GM19351 (cell line): Measurements from ENCODE around the gene IGF2BP2.
"Not testable (repeated sequence)": the region's sequence is repeated elsewhere in the genome, so short reads cannot be mapped to it uniquely, and the experiment has no call there.

Experiments used
- ATAC-seq: cut with Tn5 transposase; IDR thresholded peaks from one replicate; pipeline ENCODE4 v1.9.1; 2021; ENCODE audit warnings: mild to moderate bottlenecking, moderate library complexity; ENCODE audit not compliant: unreplicated experiment

IGF2BP2 gene

DNA sequence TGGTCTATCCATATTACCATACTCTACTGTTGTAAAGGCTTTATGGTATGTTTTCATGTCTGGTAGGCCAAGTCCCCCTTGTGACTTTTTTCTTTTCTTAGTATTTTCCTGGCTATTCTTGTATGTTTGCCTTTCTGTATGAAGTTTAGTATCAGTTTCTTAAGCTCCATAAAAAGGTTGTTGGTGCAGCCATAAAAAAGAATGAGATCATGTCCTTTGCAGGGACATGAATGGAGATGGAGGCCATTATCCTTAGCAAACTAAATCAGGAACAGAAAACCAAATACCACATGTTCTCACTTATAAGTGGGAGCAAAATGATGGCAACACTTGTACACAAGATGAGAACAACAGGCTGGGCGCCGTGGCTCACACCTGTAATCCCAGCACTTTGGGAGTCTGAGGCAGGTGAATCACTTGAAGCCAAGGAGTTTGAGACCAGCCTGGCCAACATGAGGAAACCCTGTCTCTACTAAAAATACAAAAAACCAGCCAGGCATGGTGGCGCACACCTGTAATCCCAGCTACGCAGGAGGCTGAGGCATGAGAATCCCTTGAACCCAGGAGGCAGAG is 13.7 kb upstream of the IGF2BP2 start:
- not testable (repeated sequence) for ATAC-seq

DNA sequence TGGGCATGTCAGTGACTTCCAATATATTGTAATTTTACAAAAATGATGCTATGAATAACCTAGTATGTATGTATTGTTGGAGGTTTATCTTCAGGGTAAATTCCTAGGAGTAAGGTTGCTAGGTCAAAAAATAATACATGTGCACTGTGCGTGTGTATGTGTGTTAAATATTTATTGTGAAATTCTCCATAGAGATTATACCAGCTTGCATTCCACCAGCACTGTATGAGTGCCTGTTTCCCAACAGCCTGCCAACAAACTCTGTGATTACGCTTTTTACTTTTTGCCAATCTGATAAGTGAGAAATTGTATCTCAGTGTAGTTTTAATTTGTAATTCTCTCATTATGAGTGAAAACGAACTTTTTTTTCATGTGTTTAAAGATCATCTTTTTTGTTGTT is 12.6 kb upstream of the IGF2BP2 start:
- no peak for ATAC-seq

DNA sequence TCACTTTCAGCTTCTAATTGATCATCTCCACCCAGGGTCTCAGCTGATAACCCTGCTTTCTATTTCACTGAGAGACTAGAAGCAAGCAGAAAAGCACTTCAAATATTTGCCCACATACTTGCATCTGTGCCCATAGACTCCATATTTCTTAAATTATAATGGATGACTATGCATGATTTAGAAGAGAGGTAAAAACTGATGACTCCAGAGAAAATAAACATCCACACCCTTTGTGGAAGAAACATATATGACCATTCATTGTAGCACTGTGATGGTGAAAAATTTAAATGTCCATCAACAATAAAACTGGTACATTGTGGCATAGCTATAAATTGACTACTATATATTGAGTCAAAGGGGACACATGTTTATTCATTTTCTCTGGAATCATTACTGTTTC is 7.1 kb upstream of the IGF2BP2 start:
- ATAC-seq, result no peak

DNA sequence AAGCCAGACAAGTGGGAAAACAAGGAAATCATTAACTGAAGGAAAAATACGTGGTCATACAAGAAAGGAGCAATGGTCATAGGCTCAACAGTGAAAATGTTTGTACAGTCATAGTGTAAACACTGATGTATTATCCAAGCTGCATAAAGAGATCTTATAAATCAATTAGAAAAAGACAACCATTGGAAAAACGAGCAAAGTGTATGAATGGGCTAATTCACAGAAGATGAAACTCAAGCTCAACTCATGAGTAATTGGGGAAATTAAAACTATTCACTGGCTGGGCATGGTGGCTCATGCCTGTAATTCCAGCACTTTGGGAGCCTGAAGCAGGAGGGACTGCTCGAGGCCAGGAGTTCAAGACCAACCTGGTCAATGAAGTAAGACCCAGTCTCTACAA is 6.4 kb upstream of the IGF2BP2 start:
- no peak for ATAC-seq

DNA sequence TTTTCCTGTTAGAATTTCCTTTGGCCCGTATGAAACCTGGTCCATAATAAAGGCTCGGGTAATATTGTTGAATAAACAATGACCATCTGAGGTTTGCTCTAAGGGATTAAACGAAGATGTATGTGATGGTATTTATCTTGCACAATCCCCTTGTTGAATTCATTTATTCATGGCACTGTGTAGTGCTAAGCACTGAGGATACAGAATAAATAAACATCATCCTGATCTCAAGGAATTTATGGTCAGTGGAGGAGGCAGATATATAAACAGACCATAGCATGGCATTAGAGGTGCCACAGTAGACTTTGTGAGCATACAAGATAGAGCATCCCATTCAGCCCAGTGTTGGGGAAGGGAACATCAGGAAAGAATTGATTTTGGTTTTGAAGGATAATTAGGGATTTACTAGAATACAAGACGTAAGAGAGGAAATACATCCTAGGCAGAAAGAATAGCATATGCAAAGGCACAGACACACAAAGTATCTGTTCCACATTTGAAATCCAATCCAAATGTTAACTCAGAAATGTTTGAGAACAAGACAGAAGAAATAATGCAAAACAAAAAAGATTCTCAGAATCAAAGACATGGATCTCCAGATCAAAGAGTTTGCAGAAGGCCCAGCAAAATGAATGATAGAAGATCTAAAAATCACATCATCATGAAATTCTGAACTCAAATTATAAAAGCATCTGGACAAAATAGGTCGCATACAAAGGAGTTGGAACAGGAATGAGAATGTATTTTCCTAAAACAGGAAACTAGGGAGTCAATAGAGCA is 5.4 kb upstream of the IGF2BP2 start:
- no peak for ATAC-seq

DNA sequence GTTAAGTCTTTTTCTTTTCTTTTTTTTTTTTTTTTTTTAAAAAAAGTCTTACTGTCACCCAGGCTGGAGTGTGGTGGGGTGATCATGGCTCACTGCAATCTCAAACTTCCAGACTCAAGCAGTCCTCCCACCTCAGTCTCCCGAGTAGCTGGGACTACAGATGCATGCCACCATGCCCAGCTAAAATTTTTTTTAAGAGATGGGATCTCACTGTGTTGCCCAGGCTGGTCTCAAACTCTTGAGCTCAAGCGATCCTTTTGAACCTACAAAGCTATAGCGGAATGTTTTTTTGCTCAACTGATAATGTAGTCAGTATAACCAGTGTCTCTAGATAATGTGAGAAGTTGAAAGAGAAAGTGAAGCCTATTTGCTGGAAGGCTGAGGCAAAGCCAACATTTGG is 3.9 kb upstream of the IGF2BP2 start:
- ATAC-seq, result no peak

DNA sequence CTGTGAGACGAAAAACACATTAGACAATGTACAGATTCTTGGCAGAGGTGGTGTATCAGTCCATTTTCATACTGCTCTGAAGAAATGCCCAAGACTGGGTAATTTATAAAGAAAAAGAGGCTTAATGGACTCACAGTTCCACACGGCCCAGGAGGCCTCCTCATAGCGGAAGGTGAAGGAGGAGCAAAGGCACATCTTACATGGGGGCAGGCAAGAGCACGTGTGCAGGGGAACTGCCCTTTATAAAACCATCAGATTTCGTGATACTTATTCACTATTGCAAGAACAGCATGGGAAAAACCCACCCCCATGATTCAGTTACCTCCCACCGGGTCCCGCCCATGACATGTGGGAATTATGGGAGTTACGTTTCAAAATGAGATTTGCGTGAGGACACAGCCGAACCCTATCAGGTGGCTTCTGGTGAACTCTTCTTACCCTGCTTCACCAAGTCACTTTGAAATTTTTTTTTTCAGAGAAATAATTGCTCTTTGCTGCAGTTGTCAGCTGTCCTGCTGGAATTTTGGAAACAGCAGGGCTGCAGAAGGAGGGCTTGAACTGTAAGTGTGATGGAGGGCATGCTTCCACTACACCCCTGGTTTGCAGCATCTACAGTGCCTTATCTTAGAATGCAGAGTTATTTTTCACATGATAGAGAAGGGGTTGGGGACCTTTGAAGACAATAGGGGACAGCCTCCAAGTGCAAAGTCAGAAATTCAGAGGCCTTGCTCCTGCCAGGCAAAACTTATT is 2.9 kb upstream of the IGF2BP2 start:
- ATAC-seq, result no peak

DNA sequence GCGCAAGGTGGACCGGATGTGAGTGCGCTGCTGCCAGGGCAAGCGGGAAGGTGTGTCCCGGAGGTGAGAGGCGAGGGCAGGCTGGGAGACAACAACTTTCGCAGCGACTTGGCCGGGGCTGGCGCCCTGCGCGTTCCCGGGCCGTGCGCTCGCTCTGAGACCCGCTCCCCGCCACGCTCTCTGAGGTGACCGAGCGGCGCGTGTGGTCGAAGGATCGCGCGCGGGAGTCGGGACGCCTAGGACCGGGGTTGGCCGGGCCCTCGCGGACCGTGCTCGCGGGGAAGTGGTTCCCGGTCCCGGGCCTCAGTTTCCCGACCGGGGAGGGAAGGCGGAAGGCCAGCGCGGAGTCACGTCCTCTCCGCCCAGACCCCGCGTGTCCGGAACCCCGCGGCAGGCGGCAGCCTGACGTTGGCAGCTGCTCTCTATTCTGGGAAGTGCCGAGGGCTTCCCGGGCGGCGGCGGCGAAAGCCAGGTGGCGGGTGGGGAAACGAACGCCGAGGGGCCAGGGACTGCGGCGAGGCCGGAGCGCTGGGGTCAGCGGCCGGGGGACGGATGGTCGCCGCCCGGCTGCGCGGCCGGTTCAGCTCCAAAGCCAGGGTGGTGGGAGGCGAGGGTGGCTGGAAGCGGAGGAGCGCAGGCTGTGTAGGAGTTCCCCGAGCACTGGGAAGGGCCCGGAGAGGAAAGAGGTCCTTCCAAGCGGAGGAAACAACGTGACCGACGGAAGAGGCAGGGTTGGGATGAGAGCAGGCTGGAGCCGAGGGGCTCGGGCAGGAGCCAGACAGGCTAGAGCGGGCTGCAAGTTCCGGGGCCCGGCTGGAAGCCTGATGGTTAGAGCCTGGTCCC is 1.0 kb upstream of the IGF2BP2 start:
- ATAC-seq, result peak; percentile 36

DNA sequence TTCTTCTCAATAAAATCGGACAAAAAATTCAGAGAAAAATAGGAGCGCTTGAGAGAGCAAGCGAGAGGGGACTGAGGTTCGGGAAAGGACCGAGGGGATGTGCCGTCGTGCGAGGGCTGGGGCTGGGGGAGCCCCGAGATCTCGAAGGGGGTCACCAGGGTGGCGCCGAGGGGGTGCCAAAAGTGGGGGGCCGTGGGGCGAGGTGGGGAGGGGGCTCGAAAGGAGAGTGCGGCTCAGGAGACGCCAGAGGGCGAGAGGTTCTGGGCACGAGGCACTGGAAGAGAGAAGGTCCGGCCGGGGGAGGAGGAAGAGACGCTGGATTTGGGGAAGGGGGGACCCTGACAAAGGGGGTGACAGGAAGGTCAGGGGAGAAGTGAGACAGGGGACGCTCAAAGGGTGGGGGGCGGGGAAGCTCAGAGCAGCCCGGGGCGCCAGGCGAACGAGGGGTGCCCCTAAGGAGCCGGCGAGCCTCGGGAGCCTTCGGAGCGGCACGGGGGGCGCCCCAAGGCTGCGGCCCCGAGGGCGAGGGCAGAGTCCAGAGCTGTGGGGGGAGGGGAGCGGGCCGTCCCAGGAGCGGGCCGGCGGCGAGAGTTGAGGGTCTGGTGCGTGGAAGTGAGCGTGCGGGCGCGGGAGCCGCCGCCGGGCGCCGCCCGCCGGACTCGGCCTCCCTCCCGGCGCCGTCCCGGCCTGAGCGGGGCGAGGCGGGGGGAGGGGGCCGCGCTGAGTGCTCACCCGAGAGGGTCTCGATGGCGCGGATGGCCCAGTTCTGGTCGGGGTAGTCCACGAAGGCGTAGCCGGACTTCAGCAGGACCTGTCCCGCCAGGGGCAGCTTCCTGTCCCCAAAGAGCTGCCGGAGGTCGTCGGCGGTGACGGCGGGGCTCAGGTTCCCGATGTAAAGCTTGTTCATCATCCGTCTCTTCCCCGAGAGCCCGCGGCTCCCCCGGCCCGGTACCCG is 514 bp downstream of the IGF2BP2 start:
- peak; percentile 29 for ATAC-seq

DNA sequence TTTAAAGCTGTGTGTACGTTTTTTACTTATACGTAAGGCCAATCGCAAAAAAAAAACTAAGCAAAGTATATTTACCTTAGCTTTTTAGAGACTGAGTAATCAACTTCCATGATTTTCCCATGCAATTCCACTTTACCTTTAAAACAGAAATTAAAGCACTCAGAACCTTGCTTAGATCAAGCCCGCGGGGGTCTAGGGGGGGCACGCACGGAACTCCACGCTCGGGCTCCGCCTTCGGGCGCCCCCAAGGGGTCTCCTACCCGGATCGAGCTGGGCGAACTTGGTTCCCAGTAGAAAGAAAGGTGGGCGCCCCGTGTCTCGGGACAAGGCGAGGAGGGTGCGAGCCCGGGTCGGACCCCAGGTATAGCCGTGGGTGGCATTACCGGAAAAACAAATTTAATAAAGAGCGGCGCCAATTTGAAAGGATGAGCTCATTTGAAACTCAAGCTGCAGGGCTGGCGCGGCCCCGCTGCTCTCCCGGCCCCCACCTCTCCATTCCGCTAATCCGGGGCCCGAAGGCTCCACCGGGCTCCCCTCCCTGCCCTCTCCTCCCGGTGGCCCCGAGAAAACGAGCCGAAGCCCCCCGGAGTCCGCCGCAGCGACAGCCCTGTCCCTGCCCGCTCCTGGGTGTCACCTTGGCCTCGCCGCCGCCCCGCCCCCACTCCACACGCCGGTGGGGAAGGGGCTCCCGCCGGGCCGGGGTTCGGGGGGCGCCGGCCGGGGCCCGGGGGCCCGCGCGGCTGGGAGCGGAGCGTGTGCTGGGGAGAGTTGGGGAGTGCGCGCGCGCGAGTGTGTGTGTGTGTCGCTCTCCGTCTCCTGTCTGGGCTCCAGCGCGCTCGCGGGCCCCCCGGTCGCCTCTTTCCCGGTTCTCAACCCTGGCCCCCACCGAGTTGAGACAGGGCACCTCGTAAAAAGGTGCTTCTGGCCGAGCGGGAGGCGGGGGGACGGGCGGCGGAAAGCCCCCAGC is 1.5 kb downstream of the IGF2BP2 start:
- no peak for ATAC-seq

DNA sequence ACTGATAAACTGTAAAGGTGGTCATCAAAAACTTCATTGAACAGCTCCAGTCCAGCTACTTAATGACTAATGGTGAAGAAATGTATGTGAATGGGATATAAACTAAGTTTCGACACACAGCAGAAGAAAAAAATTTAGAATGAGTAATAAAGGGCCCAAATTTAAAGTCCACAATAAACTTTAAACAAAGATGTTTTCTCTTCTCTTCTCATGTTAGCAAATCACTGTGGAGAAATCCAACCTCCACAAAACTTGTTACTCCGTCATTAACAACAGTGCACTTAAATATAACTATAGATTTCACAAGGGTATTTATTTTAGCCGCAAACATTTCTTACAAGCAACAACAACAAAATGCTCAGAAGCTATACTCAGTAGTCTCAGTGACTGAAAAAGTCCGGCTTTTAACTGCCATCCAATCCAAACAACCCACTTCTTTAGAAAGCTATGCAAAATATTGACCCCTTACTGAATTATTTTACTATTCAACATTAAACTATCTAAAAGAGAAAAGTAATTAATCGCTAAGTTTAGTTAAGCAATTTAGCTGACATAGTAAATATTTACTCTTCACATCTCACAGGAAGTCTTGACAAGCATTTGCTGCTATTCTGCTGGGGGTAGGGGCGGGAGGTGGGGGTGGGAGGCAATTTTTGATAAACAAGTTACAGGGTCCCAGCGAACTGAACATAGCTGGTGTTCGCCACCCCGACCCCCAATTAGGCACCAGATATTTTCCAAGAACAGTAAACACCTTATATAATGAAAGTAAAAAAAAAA is 2.4 kb downstream of the IGF2BP2 start:
- ATAC-seq, result no peak

DNA sequence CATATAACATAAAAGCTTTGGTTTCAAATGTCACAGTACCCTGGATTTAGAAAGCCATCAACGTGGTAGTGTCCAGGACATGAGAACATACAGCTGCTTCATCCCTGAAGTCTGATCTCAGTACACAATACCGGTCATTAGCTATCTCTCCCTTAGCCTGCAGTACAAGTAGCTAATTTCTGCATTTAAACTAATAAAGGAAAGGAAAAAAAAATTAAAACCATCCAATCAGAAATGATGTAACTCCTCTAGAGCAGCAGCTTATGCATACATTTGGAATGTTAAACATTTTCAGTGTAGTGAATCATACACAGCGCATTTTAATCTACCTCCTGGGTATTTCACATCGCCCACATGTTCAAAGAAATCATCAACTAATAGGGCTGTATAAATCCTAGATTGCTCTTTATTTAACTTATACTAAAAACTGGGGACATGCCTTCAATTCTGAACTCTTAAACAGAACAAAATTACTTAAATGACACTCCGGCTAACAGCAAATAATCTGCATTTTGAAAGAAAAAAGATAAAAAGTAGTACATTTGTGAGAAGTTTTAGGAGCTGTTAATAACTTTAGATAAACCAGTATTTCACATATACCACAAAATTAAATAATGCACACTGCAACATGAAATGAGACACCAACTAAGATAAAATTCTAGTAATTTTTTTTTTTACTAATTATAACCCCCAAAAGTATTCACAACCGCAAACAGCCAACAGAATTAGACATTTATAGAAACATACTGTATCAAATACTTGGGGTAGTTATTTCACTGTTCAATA is 3.7 kb downstream of the IGF2BP2 start:
- no peak for ATAC-seq

DNA sequence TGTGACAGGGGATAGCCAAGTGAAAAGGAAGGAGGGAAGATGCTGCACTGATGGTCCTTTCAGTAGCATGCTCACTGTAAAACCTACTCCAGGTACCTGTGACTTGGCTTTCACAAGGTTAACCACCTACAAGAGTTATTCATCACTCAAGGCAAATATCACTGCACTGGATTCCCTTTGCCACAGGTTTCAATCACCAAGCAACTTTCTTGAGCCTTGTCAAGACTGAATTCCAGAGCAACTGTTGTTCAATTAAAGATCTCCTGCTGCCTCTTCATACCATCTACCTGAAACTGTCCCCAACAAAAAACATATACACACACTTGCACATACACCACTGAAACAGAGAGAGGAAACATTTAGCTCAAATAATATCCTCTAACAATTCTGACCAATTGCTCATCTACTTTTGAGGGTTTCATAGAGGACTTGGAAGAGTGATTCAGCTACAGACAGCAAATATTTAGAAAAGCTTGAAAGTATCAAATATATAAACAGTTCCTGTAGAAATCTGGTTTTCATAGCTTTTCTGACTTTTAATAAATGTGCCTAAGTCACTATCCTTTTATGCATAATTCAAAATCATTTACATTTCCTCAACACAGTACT is 6.5 kb downstream of the IGF2BP2 start:
- no peak for ATAC-seq

DNA sequence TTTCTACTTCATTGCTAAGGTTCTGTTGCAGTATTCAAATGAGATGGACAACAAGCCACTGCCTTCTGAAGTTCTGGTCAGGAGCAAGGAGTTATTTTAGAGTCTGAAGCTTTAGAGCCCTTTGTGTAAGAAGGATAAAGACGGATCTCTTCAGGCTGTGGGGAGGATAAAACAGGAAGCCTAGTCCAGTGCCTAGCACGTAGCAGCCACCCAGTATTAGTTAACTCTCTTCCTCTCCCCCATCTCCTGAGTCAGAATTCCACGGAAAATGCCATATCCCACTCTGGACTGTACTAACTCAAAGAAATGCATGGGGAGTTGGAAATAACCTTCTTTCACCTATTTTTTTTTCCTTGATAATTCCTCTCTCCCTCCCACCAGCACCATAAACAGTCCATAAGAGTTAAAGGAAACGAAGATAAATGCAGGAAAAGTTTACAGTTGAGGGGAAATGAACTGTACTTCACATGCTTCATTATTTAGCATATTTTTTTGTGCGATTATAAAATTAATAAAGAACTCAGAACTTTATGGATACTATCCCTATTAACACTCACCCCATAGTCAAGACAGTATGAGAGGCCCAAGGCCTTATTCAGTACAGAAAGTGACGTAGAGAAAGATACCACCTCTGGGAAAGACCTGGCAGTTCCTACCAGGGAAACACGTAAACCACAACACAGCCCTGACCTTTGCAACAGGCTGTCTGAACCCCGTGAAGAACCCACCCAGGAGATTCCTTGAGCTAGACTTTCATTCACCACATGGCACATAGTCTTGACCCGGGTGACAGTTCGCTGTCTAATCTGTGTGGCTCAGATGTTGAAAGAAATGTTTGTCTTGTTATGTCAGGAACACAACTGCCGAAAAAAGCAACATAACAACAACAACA is 9.2 kb downstream of the IGF2BP2 start:
- ATAC-seq, result no peak

DNA sequence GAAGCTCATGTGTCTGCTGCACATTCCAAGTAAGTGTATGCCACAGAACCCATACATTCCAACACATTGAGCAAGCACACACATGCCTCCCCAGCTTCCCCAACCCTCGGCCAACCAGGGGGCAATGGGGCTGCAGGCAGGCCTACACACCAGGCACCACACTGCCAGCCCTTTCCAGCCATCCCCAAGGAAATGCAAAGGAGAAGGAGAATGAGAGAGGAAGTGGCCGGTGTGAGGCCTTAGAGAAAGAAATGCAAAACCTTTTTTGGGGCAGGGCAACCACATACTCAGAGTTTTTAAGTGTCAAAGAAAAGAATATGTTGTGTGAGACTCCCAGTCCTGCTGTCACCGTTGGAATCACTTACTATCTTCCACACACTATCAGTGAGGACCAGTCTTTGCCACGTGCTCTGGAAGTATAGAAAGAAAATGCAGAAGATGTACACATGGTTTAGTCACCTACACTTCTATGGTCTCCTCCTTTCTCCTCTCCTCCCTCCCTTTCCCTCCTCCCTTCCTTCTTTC is 11.1 kb downstream of the IGF2BP2 start:
- ATAC-seq, result no peak

DNA sequence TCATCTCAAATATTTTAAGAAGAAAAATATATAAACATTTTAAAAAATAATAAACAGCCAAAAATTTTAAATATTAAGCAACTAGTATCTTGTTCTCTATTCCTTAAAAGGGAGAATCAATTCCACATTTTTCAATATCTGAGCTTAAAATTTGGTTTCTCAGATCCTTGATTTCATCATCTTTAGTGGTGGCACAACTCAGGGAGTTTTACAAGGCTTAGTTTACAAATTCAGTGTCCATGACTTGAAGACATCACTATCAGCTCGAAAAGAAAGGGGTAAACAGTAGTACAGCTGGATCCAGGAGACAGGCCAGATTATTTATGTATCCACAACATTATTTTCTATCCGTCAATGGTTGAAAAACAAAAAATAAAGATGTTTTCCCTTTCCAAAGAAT is 11.6 kb downstream of the IGF2BP2 start:
- no peak for ATAC-seq
